AG08395 (cell line): ENCODE measurements around the gene TCF23.
A peak's percentile ranks its signal among the peaks of the same experiment; 100 is the strongest.
"Not testable (repeated sequence)": the region's sequence is repeated elsewhere in the genome, so short reads cannot be mapped to it uniquely, and the experiment has no call there.

Experiments used
- DNase-seq: peaks from one replicate; pipeline ENCODE4 v3.0.0; 2012; ENCODE audit warnings: mixed read lengths, low spot score

Gene TCF23

DNA sequence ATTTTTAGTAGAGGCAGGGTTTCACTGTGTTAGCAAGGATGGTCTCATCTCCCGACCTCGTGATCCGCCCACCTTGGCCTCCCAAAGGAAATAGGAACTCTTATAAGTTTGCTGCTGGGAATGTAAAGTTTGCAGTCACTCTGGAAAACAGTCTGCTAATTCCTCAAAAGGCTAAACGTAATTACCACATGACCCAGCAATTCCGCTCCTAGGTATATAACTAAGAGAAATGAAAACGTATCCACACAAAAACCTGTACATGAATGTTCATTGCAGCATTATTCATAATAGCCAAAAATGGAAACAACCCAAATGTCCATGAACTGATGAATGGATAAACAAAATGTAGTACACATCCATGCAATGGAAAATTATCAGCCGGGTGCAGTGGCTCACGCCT lies 41.2 kb downstream of the TCF23 start:
- no peak for DNase-seq

GRCh38 chr2:27191070-27191829 lies 42.4 kb downstream of the TCF23 start:
- peak; percentile 68 for DNase-seq

DNA sequence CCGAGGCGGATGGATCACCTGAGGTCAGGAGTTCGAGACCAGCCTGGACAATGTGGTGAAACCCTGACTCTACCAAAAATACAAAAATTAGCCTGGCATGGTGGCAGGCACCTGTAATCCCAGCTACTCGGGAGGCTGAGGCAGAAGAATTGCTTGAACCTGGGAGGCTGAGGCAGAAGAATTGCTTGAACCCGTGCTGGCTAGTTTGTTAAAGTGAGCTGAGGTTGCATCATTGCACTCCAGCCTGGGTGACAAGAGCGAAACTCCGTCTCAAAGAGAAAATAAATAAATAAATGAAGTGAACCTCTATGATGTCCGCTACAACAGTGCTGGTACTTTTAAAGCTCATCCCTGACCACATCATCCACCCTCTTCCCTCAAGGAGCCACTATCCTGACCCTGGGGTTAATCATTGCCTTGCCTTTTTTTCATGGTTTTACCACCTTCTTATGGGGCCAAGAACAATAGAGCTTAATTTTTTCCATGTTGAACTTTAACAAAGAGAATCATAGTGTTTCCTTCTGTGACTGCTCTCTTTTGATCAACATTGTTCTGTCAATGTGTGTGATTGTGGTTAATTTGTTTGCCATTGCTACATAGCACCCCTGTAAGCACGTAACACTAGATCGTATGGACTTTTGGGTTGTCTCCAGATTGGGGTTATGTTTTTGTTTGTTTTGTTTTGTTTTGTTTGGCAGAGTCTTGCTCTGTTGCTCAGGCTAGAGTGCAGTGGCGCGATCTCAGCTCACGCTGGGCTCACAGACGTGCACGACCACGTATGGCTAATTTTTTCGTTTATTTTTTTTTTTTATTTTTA lies 45.9 kb downstream of the TCF23 start:
- no peak for DNase-seq

DNA sequence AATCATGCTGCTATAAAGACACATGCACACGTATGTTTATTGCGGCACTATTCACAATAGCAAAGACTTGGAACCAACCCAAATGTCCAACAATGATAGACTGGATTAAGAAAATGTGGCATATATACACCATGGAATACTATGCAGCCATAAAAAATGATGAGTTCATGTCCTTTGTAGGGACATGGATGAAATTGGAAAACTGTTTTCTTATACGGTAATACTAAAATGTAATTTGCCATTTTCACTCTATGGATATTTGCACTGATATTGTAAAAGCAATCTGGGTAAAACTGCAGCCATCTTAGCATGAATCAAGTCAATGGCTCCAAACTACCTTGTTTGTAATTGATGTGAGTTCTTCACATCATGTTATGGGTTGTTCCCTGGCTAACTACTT lies 47.0 kb downstream of the TCF23 start:
- DNase-seq, result not testable (repeated sequence)

DNA sequence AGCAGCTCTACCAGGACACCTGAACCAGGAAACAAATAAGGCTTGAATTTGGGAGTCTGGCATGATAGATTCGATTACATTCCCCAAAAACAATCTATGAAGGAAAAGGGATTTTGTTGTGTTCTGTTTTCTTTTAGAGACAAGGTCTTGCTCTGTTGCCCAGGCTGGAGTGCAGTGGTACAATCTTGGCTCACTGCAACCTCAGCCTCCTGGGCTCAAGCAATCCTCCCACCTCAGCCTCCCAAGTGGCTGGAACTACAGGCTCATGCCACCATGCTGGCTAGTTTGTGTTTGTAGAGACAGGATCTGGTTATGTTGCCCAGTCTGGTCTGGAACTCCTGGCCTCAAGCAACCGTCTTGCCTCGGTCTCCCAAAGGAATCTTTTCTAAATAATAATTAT lies 49.3 kb downstream of the TCF23 start:
- DNase-seq, result not testable (repeated sequence)

- DNase-seq, result no peak
These were observed 49.8 kb downstream of the TCF23 start for GRCh38 chr2:27198627-27199026.

- DNase-seq, result no peak
These were observed 50.4 kb downstream of the TCF23 start for GRCh38 chr2:27199241-27199640.

GRCh38 chr2:27201675-27202074 lies 52.9 kb downstream of the TCF23 start:
- no peak for DNase-seq

- no peak for DNase-seq
These were observed 54.0 kb downstream of the TCF23 start for GRCh38 chr2:27202854-27203253.

- no peak for DNase-seq
These were observed 54.9 kb downstream of the TCF23 start for GRCh38 chr2:27203741-27204140.

- no peak for DNase-seq
These were observed 55.8 kb downstream of the TCF23 start for GRCh38 chr2:27204566-27204965.

DNA sequence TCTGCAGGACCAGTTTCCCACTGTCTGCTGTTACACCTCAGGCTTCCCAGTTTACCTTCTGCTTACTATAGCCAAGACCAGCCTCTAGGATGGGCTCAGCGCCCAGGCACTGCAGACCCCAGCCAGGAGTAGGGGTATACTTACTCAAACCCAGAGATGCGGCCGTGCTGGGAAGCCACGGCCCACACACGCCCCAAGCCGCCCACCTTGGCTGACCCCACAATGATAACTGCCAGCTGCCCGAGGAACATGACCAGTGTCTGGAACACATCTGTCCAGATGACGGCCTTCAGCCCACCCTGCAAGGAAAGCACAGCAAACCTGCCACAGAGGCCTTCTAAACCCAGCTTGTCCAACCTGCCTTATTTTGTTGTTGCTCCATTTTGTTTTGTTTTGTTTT lies 56.4 kb downstream of the TCF23 start:
- DNase-seq, result no peak

DNA sequence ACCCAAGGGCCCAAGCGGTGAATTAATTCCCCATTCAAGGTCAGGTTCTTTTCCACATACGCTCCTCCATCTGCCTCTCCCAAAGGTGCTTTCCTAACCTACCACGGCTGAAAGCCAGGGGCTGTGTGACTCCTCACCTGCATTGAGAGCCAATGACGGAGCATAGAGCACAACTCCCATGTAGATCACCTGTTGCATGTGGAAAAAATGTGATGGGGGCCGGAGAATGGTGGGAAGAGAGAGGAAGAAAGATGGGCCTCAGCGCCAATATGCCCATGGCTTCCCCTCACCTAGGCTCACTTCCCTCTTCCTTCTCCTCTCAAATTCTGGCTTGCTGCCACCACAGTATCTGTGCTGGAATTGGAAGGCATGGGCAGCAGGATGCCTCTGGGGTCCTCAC lies 57.5 kb downstream of the TCF23 start:
- DNase-seq, result no peak
